Testis (tissue), 2 donors: ENCODE measurements around the gene FDX2.

Experiments
- POLR2A ChIP-seq: fragments of 450-650 bp; IDR thresholded peaks from one replicate; pipeline ENCODE4 v1.6.1; 2017; ENCODE audit warnings: antibody characterized with exemption, mild to moderate bottlenecking, moderate library complexity
- TF ChIP-seq, protein P1 (sequence below), 3 experiments: fragments of 450-650 bp in 2 of 3; fragments of 200-600 bp in 1 of 3; sonication (generic) in 1 of 3; IDR thresholded peaks; one replicate each; pipeline ENCODE4 v1.5.1; 2016 to 2019; ENCODE audit warnings: antibody characterized with exemption in 3 of 3, mild to moderate bottlenecking in 2 of 3, moderate library complexity in 1 of 3

DNA sequence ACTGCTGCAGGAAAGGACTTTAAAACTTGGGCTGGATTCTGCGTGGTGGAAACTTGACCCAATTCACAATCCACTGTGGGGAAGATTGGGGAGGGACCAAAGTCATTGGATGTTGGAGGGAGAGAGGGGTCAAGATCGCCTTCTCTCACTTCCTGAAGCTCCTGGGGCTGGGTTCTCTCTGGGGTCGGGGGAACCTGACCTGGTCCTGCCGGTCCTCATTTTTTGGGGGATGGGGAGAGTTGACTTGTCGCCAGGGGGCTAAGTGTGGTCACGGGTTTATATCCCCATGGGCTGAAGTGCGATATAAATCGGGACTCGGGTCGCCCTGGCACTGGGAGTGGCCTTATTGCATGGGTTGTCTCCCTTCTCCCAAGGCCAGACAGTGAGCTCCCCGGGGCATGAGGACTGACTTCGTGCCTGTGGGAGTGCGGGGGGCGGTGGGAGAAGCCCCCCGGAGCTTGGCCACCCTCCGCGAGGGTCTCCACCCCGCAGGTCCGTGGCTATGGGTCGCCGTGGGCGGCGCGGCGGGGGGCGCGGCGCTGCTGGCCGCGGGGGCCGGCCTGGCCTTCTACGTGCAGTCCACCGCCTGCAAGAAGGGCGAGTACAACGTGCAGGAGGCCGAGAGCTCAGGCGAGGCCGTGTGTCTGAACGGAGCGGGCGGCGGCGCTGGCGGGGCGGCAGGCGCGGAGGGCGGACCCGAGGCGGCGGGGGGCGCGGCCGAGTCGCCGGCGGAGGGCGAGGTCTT, 19.8 kb downstream of the FDX2 start:
- TF ChIP-seq, protein P1, sequence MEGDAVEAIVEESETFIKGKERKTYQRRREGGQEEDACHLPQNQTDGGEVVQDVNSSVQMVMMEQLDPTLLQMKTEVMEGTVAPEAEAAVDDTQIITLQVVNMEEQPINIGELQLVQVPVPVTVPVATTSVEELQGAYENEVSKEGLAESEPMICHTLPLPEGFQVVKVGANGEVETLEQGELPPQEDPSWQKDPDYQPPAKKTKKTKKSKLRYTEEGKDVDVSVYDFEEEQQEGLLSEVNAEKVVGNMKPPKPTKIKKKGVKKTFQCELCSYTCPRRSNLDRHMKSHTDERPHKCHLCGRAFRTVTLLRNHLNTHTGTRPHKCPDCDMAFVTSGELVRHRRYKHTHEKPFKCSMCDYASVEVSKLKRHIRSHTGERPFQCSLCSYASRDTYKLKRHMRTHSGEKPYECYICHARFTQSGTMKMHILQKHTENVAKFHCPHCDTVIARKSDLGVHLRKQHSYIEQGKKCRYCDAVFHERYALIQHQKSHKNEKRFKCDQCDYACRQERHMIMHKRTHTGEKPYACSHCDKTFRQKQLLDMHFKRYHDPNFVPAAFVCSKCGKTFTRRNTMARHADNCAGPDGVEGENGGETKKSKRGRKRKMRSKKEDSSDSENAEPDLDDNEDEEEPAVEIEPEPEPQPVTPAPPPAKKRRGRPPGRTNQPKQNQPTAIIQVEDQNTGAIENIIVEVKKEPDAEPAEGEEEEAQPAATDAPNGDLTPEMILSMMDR (IDR thresholded peaks at IDR 0.05) = no peak
- TF ChIP-seq POLR2A = no peak
